GM12865 (cell line): ENCODE results near the gene HRH1.
"Not testable (repeated sequence)": the region's sequence is repeated elsewhere in the genome, so short reads cannot be mapped to it uniquely, and the experiment has no call there.

Source experiments
- DNase-seq: peaks from one replicate; pipeline ENCODE4 v3.0.0; 2010; ENCODE audit warnings: low read depth
- H3K4me3 ChIP-seq: 2 replicates; pipeline ENCODE4 v1.5.1; 2011; ENCODE audit warnings: mild to moderate bottlenecking, low read depth, low read length, control low read depth
- TF ChIP-seq, protein P1 (sequence below): IDR thresholded peaks from 2 replicates; pipeline ENCODE4 v1.5.1; 2011; ENCODE audit warnings: low read length, control low read depth, low read depth, inconsistent platforms; ENCODE audit not compliant: insufficient read depth; ENCODE audit errors: missing control alignments

HRH1 gene

DNA sequence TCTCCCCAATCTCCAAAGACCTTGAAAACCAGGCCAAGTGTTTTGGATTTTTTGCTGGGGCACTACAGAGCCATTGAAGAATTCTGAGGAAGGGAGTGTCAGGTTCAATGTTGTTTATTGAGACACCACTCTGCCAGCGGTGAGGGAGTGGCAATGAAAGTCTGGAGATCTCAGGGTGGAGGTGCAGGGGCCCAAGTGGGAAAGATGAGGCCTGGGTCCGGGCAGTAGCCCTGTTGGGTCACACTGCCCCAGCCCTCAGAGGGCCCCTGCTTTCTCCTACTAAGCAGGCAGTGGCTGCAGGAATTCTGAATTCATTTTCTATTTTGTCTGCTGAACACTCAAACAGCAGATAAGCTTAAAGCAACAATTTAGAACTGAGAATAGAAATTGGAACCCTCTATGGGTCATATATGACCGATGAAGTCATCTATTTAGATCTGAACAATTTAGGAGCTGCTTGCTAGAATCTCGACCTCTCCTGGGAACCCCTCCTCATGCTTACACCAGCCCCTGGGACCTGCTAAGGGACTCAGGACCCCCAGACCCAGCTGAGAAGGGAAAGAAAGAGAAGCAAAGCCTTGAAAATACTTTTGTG is 17.9 kb downstream of the HRH1 start:
- TF ChIP-seq, protein P1, sequence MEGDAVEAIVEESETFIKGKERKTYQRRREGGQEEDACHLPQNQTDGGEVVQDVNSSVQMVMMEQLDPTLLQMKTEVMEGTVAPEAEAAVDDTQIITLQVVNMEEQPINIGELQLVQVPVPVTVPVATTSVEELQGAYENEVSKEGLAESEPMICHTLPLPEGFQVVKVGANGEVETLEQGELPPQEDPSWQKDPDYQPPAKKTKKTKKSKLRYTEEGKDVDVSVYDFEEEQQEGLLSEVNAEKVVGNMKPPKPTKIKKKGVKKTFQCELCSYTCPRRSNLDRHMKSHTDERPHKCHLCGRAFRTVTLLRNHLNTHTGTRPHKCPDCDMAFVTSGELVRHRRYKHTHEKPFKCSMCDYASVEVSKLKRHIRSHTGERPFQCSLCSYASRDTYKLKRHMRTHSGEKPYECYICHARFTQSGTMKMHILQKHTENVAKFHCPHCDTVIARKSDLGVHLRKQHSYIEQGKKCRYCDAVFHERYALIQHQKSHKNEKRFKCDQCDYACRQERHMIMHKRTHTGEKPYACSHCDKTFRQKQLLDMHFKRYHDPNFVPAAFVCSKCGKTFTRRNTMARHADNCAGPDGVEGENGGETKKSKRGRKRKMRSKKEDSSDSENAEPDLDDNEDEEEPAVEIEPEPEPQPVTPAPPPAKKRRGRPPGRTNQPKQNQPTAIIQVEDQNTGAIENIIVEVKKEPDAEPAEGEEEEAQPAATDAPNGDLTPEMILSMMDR: no peak
- no peak for DNase-seq

DNA sequence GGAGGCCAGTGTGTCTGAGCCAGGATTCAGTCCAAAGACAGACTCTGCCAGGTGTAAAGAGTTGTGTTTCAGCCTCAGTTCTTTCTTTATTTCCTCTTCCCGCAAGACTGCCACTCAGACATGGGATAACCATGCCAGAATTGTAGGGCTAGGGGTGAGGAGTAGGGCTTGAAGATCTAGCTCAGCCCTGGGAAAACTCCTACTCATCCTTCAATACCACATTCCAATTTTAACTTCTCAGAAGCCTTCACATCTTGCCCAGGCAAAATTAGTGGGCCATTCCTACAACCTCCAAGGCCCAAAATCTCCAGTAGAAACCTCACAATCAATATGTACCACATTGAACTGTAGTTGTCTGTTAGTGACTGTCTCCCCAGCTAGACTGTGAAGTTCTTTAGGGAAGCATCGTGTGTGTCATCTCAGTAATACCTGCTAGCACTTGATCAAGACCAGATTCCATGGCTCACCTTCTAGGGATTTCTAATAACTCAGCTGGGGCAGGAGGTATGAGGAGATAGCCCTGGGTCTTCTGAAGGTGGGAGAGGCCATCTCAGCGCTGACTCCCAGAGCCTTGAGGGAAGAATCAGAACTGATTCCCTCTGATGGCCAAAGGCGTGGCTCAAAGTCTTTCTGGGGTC is 19.7 kb downstream of the HRH1 start:
- TF ChIP-seq, protein P1: no peak
- no peak overlapping the region for H3K4me3 ChIP-seq
- no peak for DNase-seq

More for the DNA sequence above, 17.9 kb downstream of the HRH1 start:
- H3K4me3 ChIP-seq: no peak overlapping the region

DNA sequence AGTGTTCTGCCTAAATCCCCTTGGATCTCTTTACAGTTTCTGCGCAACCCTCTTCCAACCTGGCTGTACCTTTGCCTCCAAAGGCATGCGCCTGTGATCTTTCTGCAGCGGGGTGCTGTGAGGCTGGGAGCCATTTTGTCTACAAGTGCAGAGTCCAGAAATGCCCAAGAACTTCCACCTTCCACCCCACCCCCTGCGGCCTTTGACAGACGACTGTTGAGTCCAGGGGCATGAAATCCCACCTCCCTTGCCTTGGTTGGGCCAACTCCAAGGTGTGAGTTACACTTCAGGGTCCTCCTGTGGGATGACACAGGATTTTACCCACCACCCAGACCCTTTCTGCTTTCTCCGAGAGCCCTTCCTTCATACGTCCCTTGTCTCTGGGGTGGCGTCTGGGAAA is 24.1 kb downstream of the HRH1 start:
- no peak overlapping the region for H3K4me3 ChIP-seq
- TF ChIP-seq, protein P1: no peak
- DNase-seq: no peak

DNA sequence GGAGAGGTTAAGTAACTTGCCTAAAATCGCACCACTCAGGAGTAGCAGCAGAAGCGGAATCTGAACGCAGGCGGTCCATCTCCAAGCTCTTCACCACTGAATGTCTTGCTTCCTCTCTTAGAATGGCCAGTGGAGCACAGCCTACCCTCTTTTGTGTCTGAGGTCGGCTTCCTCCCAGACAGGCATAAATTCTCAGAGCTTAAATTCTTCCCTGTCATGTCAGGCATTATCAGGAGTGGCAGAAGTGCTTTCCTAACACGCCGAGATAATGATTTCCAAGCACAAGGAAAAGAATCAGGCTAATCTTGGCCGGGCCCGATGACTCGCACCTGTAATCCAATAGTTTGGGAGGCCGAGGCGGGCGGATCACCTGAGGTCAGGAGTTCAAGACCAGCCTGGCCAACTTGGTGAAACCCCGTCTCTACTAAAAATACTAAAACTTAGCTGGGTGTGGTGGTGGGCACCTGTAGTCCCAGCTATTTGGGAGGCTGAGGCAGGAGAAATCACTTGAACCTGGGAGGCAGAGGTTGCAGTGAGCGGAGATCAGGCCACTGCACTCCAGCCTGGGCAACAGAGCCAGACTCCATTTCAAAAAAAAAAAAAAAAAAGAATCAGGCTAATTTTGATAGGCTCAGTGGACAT is 30.2 kb downstream of the HRH1 start:
- not testable (repeated sequence) for H3K4me3 ChIP-seq, DNase-seq

DNA sequence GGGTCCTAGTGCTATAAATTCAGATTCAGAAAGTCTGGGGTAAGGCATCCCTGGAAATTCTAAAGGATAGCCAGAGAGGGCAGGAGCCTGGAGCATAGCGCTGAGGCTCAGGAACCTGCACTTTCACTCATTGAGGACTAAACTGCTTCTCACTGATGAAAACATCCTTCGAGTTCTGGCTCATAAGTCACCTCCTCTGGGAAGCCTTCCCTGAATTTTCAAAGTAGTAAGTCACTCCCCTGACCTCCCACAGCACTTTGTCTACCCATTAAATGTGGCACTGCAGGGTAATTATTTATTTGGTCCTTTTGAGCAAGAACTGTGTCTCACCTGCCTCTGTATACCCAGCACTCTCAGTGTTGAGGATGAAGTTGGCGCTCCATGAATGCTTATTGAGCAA is 30.9 kb downstream of the HRH1 start:
- DNase-seq: no peak
- no peak overlapping the region for H3K4me3 ChIP-seq
- TF ChIP-seq, protein P1: no peak

DNA sequence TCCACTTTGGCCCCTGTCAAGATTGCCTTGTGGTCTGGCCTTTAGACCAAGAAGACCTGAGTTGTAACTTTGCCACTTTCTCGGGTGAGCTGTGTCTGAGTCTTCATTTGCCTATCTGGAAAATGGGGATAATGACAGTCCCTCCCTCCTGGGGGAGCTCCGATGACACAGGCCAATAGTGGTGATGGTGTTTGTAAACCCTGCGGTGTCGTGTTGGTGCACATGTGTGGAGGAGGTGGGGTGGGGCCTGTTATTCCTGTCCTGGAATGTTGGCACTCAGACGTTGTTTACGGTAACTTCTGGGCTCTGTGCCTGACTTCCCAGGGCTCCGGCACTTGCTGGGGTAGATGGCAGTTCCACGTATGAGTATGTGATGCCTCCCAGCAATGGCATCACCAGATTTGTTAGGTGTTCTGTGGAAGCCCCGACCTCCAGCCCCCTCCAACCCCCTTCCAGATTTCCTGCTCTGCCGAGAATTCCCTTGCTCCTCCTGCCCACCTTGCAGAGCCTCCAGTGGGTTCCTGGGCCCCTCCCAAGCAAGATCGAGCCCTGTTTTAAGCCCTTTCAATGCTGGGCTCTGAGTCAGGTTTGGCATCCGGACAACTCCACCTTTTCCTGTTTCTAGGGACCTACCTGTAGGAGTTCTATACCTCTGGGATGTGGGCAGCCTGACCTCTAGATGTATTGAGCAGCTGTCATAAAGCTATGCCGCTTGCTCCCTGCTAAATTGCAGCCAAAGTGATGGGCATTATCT is 31.4 kb downstream of the HRH1 start:
- DNase-seq: no peak
- no peak overlapping the region for H3K4me3 ChIP-seq
- TF ChIP-seq, protein P1: no peak

DNA sequence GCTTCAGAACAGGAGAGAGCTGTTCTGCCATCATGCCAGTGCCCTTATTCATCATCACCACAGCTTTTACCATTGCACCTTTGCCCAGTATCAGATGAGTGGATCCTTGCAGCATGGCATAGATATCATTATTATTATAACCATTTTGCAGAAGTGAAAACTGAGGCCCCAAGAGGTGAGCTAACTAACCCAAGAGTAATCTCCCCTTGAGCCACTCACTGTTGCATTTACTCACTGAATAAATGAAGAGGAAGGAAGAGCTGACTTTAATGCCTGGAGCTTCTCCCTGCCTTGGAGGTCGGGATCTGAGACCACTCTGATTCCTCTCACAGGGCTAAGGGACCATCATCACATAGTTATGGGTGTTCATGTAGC is 32.0 kb downstream of the HRH1 start:
- no peak overlapping the region for H3K4me3 ChIP-seq
- TF ChIP-seq, protein P1: no peak

More for the DNA sequence above, 32.0 kb downstream of the HRH1 start:
- no peak for DNase-seq
